HepG2 (cell line): ENCODE data around the gene SIGLEC14. TPM values are rescaled to one million over a fixed set of nuclear protein-coding genes. Genes with fewer than 3 reads are reported as not detected.

Experiments used
- BHLHE40 ChIP-seq: IDR thresholded peaks from 2 replicates; pipeline ENCODE4 v1.6.1; 2011; ENCODE audit warnings: low read length, improper control_type of control experiment
- FOSL1 ChIP-seq: sonication (generic); formaldehyde crosslinking; IDR thresholded peaks from 2 replicates; pipeline ENCODE4 v1.9.0; 2021; ENCODE audit warnings: missing genetic modification reagents, borderline replicate concordance
- HDAC2 ChIP-seq: sonication (generic); formaldehyde crosslinking; IDR thresholded peaks from 2 replicates; pipeline ENCODE4 v1.4.0; 2020; ENCODE audit warnings: missing genetic modification reagents
- LBX2 ChIP-seq: sonication (generic); formaldehyde crosslinking; IDR thresholded peaks from 2 replicates; pipeline ENCODE4 v1.5.0; 2020; ENCODE audit warnings: missing genetic modification reagents, mild to moderate bottlenecking, borderline replicate concordance
- MEF2D ChIP-seq: sonication (generic); formaldehyde crosslinking; IDR thresholded peaks from 2 replicates; pipeline ENCODE4 v1.5.1; 2020; ENCODE audit warnings: mild to moderate bottlenecking, missing genetic modification reagents
- PCBP1 ChIP-seq: fragments of 200-400 bp; formaldehyde crosslinking; IDR thresholded peaks from 2 replicates; pipeline ENCODE4 v1.6.1; 2017; ENCODE audit warnings: mild to moderate bottlenecking, low read depth, low read length, borderline replicate concordance
- RFX3 ChIP-seq: IDR thresholded peaks from 2 replicates; pipeline ENCODE4 v1.6.1; 2016; ENCODE audit warnings: missing biosample characterization, missing genetic modification reagents
- SSRP1 ChIP-seq: IDR thresholded peaks from 2 replicates; pipeline ENCODE4 v1.6.1; 2016; ENCODE audit warnings: control low read depth
- YEATS4 ChIP-seq: sonication (generic); formaldehyde crosslinking; IDR thresholded peaks from 2 replicates; pipeline ENCODE4 v1.4.0; 2020; ENCODE audit warnings: missing genetic modification reagents, borderline replicate concordance
- ZBTB4 ChIP-seq: sonication (generic); formaldehyde crosslinking; IDR thresholded peaks from 2 replicates; pipeline ENCODE4 v1.4.0; 2020; ENCODE audit warnings: missing genetic modification reagents, mild to moderate bottlenecking, borderline replicate concordance
- ZNF234 ChIP-seq: sonication (generic); formaldehyde crosslinking; conservative IDR thresholded peaks from 2 replicates; pipeline ENCODE4 v1.5.1; 2020; ENCODE audit warnings: mild to moderate bottlenecking, missing genetic modification reagents
- ZNF318 ChIP-seq: sonication (generic); formaldehyde crosslinking; IDR thresholded peaks from 2 replicates; pipeline ENCODE4 v1.4.0; 2020; ENCODE audit warnings: mild to moderate bottlenecking, missing genetic modification reagents
- ZNF350 ChIP-seq: sonication (generic); formaldehyde crosslinking; IDR thresholded peaks from 2 replicates; pipeline ENCODE4 v1.4.0; 2020; ENCODE audit warnings: mild to moderate bottlenecking, low read depth, missing genetic modification reagents, borderline replicate concordance
- ZNF567 ChIP-seq: sonication (generic); formaldehyde crosslinking; IDR thresholded peaks from 2 replicates; pipeline ENCODE4 v1.8.1; 2023; ENCODE audit warnings: mild to moderate bottlenecking, missing genetic modification reagents, borderline replicate concordance
- ZNF572 ChIP-seq: sonication (generic); formaldehyde crosslinking; IDR thresholded peaks from 2 replicates; pipeline ENCODE4 v1.5.1; 2020; ENCODE audit warnings: mild to moderate bottlenecking, missing genetic modification reagents
- ZNF644 ChIP-seq: IDR thresholded peaks from 2 replicates; pipeline ENCODE4 v1.6.1; 2016; ENCODE audit warnings: low read depth
- ZSCAN29 ChIP-seq: sonication (generic); formaldehyde crosslinking; conservative IDR thresholded peaks from 2 replicates; pipeline ENCODE4 v1.4.0; 2020; ENCODE audit warnings: mild to moderate bottlenecking, missing genetic modification reagents
- ZSCAN9 ChIP-seq: IDR thresholded peaks from 2 replicates; pipeline ENCODE4 v1.6.1; 2016; ENCODE audit warnings: borderline replicate concordance
- polyA plus RNA-seq, 8 experiments: library from polyadenylated mRNA; depleted of rRNA in 3 of 8; stranded (reverse) in 7 of 8; unstranded in 1 of 8; fragments of >200 nt; fragmentation: Illumina TruSeq in 4 of 8; extraction: Trizol in 4 of 8; gene quantifications; 2 replicates each; pipeline versions ENCODE4 v1.2.1 to v1.2.3, GENCODE V29; 2011 to 2016; ENCODE audit warnings: low read depth in 4 of 8, missing spikeins in 1 of 8, mixed read lengths in 1 of 8; ENCODE audit not compliant: insufficient read depth in 1 of 8
- total RNA-seq, 5 experiments: library from RNA; depleted of rRNA; stranded (reverse); fragments of >200 nt; fragmentation: Illumina TruSeq; extraction: Trizol; gene quantifications; 2 replicates each; pipeline ENCODE4 v1.2.3, GENCODE V29; 2016; ENCODE audit warnings: low read depth in 1 of 5

Gene SIGLEC14
- total and polyA plus RNA-seq, 2 of the 13 experiments (the other 11 are each of a cell fraction or from before 2014, with no cell fraction given): 0.05 to 0.09 TPM

- TF ChIP-seq SSRP1: no peak
- TF ChIP-seq RFX3: peak; percentile 36; the same call in 1 of the 2 replicates
- no peak for TF ChIP-seq ZNF234 (CRISPR knock-in tag)
- peak; percentile 99 for TF ChIP-seq ZSCAN9
- TF ChIP-seq ZSCAN29 (CRISPR knock-in tag): no peak
- peak; percentile 67; the same call in 1 of the 2 replicates for TF ChIP-seq ZNF318 (CRISPR knock-in tag)
- peak; percentile 95 for TF ChIP-seq HDAC2 (CRISPR knock-in tag)
- no peak for TF ChIP-seq ZBTB4 (CRISPR knock-in tag)
- TF ChIP-seq FOSL1: no peak
- TF ChIP-seq BHLHE40: no peak
- TF ChIP-seq PCBP1: no peak
- no peak for TF ChIP-seq YEATS4 (CRISPR knock-in tag)
- TF ChIP-seq ZNF350 (CRISPR knock-in tag): peak; percentile 59; the same call in 1 of the 2 replicates
- peak; percentile 81 for TF ChIP-seq ZNF644 (CRISPR knock-in tag)
- no peak for TF ChIP-seq ZNF572 (CRISPR knock-in tag)
- TF ChIP-seq ZNF567 (CRISPR knock-in tag): no peak
- peak; percentile 77 for TF ChIP-seq MEF2D (CRISPR knock-in tag)
- peak; percentile 69; the same call in 1 of the 2 replicates for TF ChIP-seq LBX2 (CRISPR knock-in tag)
Measured at GRCh38 chr19:51607920-51608562, 38.6 kb downstream of the SIGLEC14 start (continued).
